Lower leg skin (tissue), 4 donors: ENCODE results near the gene FAM227A. TPM values are rescaled to one million over a fixed set of nuclear protein-coding genes. Genes with fewer than 3 reads are reported as not detected.

Experiments
- DNase-seq, 2 donors: peaks; one replicate each; pipeline ENCODE4 v3.0.0-alpha.2; 2019; ENCODE audit warnings: low spot score in 2 of 2
- H3K4me3 ChIP-seq: fragments of 200-600 bp; sonication (generic); 2 replicates; pipeline ENCODE4 v1.5.1; 2017; ENCODE audit warnings: mild to moderate bottlenecking, low read depth; ENCODE audit not compliant: poor library complexity, severe bottlenecking
- CTCF ChIP-seq, 3 donors: fragments of 450-650 bp; IDR thresholded peaks; one replicate each; pipeline ENCODE4 v1.5.1; 2016; ENCODE audit warnings: antibody characterized with exemption in 3 of 3, mild to moderate bottlenecking in 3 of 3, moderate library complexity in 2 of 3
- POLR2A ChIP-seq, 2 donors: fragments of 450-650 bp; IDR thresholded peaks; one replicate each; pipeline ENCODE4 v1.6.1; 2016 to 2017; ENCODE audit warnings: antibody characterized with exemption in 2 of 2, mild to moderate bottlenecking in 1 of 2, moderate library complexity in 1 of 2
- WGBS, 2 donors: methylation state at CpG; one replicate each; pipeline ENCODE4 v1.1.5; 2018; 5-methylcytosine and 5-hydroxymethylcytosine counted together
- intact Hi-C: fragments of 100-400 bp; cut with DNase I; formaldehyde crosslinking; loops from one replicate; pipeline ENCODE4 v1.15.0; 2023; ENCODE audit warnings: low total_unique reads
- total RNA-seq, 4 donors: library from RNA; depleted of rRNA; stranded (reverse); fragments of >200 nt; gene quantifications; one replicate each; pipeline ENCODE4 v1.1.0, GENCODE V29; 2016

Gene FAM227A
- total RNA-seq, 4 donors from 2014 or later, result 0.97 to 3.9 (median 2.4) TPM

- no peak for TF ChIP-seq POLR2A (IDR thresholded peaks at IDR 0.05)
- TF ChIP-seq CTCF (IDR thresholded peaks at IDR 0.05), result no peak
- DNase-seq, result peak; percentile 16 to 89
Measured at GRCh38 chr22:38570779-38571364, 85.3 kb downstream of the FAM227A start.

GRCh38 chr22:38569972-38570778, 86.0 kb downstream of the FAM227A start, which contains the start of gene DMC1:
TSS of gene DMC1 (minus strand) at chr22:38570183. CDS start at chr22:38568256, 1,927 bp downstream.
- peak within 1 kb of the TSS; percentile 50 for H3K4me3 ChIP-seq
- WGBS, 2 donors, result 1 to 2% methylated on average over 52 to 55 of the region's 64 CpGs
- intact Hi-C loops, result loop anchor here (10.0 kb wide), 1 partner anchor 505 kb away; no protein-coding TSS in a partner anchor
- DNase-seq, result peak; percentile 91 to 99
- TF ChIP-seq CTCF (IDR thresholded peaks at IDR 0.05) (no peak), POLR2A (IDR thresholded peaks at IDR 0.05) (no peak)

More at GRCh38 chr22:38570779-38571364, 85.3 kb downstream of the FAM227A start:
- intact Hi-C loops, result loop anchor here (10.0 kb wide), 1 partner anchor 506 kb away; no protein-coding TSS in a partner anchor
- peak overlapping the region; percentile 31 for H3K4me3 ChIP-seq
- WGBS, 2 donors, result 2 to 5% methylated on average over 14 of the region's 14 CpGs

GRCh38 chr22:38569181-38569971, 86.8 kb downstream of the FAM227A start:
- 23 to 32% methylated on average over 32 of the region's 32 CpGs for WGBS, 2 donors
- peak overlapping the region; percentile 50 for H3K4me3 ChIP-seq
- no peak for DNase-seq
- intact Hi-C loops, result no loop called here
- TF ChIP-seq POLR2A (IDR thresholded peaks at IDR 0.05) (no peak), CTCF (IDR thresholded peaks at IDR 0.05) (no peak)

GRCh38 chr22:38567531-38568285, 88.5 kb downstream of the FAM227A start:
- intact Hi-C loops, result loop anchor here (2.0 kb wide), 1 partner anchor 35 kb away; no protein-coding TSS in a partner anchor
- no peak for DNase-seq
- 54 to 56% methylated on average over 7 of the region's 7 CpGs for WGBS, 2 donors
- no peak overlapping the region for H3K4me3 ChIP-seq
- TF ChIP-seq POLR2A (IDR thresholded peaks at IDR 0.05) (no peak), CTCF (IDR thresholded peaks at IDR 0.05) (no peak)
